Endothelial cell (in vitro differentiated cells): ENCODE measurements around the gene SGSM1. TPM values are rescaled to one million over a fixed set of nuclear protein-coding genes. Genes with fewer than 3 reads are reported as not detected.

Experiments used
- DNase-seq: peaks from one replicate; pipeline ENCODE4 v3.0.0; 2021; ENCODE audit warnings: low spot score
- H3K27ac Mint-ChIP-seq: one replicate; pipeline ENCODE4 v1.8.0; 2021; ENCODE audit warnings: mixed read lengths, inconsistent platforms; ENCODE audit not compliant: unreplicated experiment
- H3K27me3 Mint-ChIP-seq: one replicate; pipeline ENCODE4 v1.8.0; 2021; ENCODE audit warnings: mild to moderate bottlenecking, moderate library complexity, mixed read lengths, inconsistent platforms; ENCODE audit not compliant: unreplicated experiment
- H3K36me3 Mint-ChIP-seq: one replicate; pipeline ENCODE4 v1.8.0; 2021; ENCODE audit warnings: mild to moderate bottlenecking, low read depth, mixed read lengths, inconsistent platforms; ENCODE audit not compliant: unreplicated experiment
- H3K4me1 Mint-ChIP-seq: one replicate; pipeline ENCODE4 v1.8.0; 2021; ENCODE audit warnings: mild to moderate bottlenecking, mixed read lengths, inconsistent platforms; ENCODE audit not compliant: unreplicated experiment
- H3K4me3 Mint-ChIP-seq: one replicate; pipeline ENCODE4 v1.8.0; 2021; ENCODE audit warnings: mild to moderate bottlenecking, mixed read lengths, inconsistent platforms; ENCODE audit not compliant: unreplicated experiment
- H3K9me3 Mint-ChIP-seq: one replicate; pipeline ENCODE4 v1.8.0; 2021; ENCODE audit warnings: mixed read lengths, inconsistent platforms; ENCODE audit not compliant: unreplicated experiment
- total RNA-seq: library from RNA; stranded (reverse); fragmentation: NEBNext Ultra II Directional; extraction: Animal tissue kit (Norgen Biotek cat#: 25700); gene quantifications from one replicate; pipeline ENCODE4 v1.2.1, GENCODE V29; 2021; ENCODE audit not compliant: unreplicated experiment
- TF ChIP-seq, protein P1 (sequence below): fragments of 200-600 bp; sonication (generic); IDR thresholded peaks from one replicate; pipeline ENCODE4 v1.5.0; 2021; ENCODE audit warnings: antibody characterized with exemption; ENCODE audit not compliant: unreplicated experiment

SGSM1 gene
- total RNA-seq, 1 donor from 2014 or later = 2.4 TPM

DNA sequence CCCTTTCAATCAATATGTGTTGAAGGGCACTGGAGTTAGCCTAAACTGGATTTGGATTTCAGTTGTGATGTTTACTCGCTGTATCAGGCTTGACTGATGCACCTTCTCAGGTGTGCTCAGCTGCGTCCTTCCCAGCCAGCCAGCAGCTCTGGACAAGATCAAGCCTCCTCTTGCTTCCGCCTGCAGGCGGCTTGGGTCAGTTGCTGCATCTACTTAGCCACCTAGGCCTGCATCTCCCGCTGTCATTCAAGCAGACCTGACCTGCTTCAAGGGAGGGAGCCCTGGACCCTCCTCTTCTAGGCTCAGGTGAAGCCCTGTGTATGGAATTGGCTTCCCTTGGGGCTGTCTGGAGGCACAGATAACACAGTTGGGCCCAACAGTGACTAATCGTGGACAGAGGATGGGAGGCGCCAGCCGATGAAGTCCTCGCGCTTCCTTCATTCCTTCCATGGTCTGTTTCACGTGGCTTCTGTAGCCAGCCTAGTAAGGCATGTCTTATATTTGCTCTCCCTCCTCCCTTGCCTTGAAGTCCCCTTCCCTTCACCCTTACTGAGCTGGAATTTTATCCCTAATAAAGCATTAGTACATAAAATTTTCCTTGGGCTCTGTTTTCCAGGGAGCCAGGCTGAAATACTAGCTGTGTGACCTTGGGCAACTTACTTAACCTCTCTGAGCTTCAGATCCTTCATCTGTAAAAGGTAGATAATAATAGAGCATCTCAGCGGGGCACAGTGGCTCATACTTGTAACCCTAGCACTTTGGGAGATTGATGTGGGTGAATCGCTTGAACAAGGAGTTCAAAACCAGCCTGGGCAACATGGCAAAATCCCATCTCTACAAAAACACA is 142.6 kb downstream of the SGSM1 start:
- TF ChIP-seq, protein P1, sequence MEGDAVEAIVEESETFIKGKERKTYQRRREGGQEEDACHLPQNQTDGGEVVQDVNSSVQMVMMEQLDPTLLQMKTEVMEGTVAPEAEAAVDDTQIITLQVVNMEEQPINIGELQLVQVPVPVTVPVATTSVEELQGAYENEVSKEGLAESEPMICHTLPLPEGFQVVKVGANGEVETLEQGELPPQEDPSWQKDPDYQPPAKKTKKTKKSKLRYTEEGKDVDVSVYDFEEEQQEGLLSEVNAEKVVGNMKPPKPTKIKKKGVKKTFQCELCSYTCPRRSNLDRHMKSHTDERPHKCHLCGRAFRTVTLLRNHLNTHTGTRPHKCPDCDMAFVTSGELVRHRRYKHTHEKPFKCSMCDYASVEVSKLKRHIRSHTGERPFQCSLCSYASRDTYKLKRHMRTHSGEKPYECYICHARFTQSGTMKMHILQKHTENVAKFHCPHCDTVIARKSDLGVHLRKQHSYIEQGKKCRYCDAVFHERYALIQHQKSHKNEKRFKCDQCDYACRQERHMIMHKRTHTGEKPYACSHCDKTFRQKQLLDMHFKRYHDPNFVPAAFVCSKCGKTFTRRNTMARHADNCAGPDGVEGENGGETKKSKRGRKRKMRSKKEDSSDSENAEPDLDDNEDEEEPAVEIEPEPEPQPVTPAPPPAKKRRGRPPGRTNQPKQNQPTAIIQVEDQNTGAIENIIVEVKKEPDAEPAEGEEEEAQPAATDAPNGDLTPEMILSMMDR = no peak
- no peak for DNase-seq
- peaks cover 6% of the 10 kb centered on the region for H3K27me3 Mint-ChIP-seq
- no peaks in the 10 kb centered on the region for H3K36me3 Mint-ChIP-seq
- H3K4me1 Mint-ChIP-seq = peaks cover 27% of the 10 kb centered on the region
- H3K27ac Mint-ChIP-seq = no peak overlapping the region
- H3K4me3 Mint-ChIP-seq = no peak overlapping the region
- H3K9me3 Mint-ChIP-seq = no peaks in the 10 kb centered on the region

DNA sequence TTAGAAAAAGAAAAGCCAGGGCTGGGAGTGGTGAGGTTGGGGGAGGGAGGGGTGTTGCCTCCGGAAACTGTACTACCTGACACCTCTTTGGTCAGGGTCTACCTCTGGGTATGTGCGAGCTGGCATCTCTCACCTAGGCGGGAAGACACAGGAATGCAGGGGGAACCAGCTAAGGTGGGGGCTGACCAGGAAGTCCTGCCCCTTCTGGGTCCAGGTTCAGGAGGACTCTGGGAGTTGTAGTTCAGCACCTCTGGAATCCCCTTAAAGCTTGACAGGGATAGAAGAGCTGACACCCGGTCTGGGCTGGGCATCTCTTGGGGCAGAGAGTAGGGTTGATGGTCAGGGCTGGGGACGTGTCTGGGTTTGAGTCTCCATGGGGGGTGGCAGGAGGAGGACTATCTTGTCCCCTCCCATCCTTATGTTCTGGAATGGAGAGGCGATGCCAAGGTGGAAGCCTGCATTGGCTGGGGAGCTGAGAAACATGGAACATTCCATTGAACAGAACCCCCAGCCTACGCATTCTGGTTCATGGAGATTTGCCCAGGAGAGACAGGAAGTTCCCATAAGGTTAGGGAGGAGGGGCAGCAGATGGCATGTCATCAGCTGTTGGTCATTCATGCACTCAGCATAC is 144.4 kb downstream of the SGSM1 start:
- Mint-ChIP-seq H3K27ac (peak overlapping the region; percentile 5), H3K9me3 (no peaks in the 10 kb centered on the region), H3K4me1 (peaks cover 42% of the 10 kb centered on the region), H3K4me3 (peak overlapping the region; percentile 76), H3K36me3 (no peaks in the 10 kb centered on the region), H3K27me3 (peaks cover 9% of the 10 kb centered on the region)
- TF ChIP-seq, protein P1 = no peak
- DNase-seq = no peak

DNA sequence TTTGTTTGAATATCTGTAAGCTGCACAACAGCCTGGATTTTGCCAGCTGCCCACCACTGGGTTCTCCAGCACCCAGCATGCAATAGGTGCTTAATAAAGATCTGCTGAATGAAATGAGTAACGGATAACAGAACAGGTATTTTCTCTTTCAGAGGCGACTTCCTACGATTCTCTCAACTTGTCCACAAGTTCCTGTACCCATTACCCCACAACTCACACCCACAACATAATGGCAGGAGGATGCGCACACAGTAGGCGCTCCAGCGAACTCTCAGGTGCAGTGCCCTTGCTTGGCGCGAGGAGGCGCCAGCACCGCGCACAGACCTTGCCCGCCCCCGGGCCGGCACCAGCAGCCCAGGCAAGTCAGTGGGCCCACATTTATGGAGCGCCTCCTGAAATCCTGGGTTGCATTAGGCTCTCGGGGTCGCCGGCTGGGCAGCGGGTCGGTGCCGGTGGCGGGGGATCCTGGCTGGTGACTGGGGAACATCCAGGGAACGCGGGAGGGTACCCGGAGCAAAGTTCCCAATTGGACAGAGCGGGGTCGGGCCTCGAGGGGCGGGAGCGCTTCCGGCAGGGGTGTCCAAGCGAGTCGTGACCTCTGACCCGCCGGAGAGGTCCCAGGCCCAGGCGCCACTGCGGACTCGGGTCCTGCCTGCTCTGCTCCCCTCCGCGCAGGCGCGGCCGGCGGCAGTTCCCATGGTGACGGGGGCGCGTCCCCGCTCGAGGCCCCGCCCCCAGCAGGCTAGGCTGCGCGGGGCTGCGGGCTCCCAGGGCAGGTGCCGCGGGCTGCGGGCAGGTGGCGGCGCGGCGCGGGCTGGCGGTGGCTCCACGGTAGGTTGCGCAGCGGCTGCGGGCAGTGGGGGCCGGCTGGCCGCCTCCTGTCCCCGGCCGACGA is 146.2 kb downstream of the SGSM1 start, which contains the start of gene KIAA1671:
Gene KIAA1671, plus strand, starts transcription at position 775 of the 895 bp plus-strand sequence. CDS start 75,284 bp downstream, outside the sequence.
- no peaks in the 10 kb centered on the region for H3K36me3 Mint-ChIP-seq
- no peaks in the 10 kb centered on the region for H3K9me3 Mint-ChIP-seq
- H3K27ac Mint-ChIP-seq = peak within 1 kb of the TSS; percentile 99
- TF ChIP-seq, protein P1 = peak; percentile 96
- peaks cover 8% of the 10 kb centered on the region for H3K27me3 Mint-ChIP-seq
- peak within 1 kb of the TSS; percentile 99 for H3K4me3 Mint-ChIP-seq
- peaks cover 37% of the 10 kb centered on the region for H3K4me1 Mint-ChIP-seq
- DNase-seq = peak; percentile 96

DNA sequence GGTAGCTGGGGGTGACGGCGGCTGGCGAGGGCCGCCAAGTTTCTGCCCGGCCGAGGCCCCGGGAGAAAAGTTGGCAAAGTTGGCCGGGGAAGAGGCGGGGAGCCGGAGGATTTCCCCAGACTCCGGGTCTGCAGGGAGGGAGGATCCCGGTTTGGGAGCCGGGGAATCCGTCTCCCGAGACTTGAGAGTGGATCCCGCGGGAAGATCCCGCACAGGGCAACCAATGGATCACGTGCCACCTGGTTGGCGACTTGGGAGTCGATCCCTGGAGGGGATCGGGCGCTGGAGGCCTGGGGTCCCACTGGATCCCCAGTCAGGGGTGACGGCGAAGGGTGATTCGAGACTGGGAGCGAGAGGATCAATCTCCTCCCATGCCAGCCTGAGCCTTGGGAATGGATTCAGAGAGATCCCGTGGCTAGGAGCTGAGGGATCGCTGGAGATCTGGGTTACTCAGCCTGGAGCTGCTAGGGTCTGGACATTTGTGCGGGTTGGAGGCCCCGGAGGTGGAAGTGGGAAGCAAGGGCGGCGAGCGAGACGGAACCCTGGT is 146.9 kb downstream of the SGSM1 start:
- TF ChIP-seq, protein P1 = no peak
- Mint-ChIP-seq H3K27ac (peak overlapping the region; percentile 99), H3K9me3 (no peaks in the 10 kb centered on the region), H3K36me3 (no peaks in the 10 kb centered on the region), H3K27me3 (peaks cover 3% of the 10 kb centered on the region), H3K4me3 (peak overlapping the region; percentile 99), H3K4me1 (peaks cover 32% of the 10 kb centered on the region)
- DNase-seq = peak; percentile 77
